Right forelimb (tissue), 1 donor: ENCODE results near the gene PRPF31.
"Not testable (repeated sequence)": the region's sequence is repeated elsewhere in the genome, so short reads cannot be mapped to it uniquely, and the experiment has no call there.

Experiments
- DNase-seq: peaks from one replicate; pipeline ENCODE4 v3.0.0-alpha.2; 2018

The PRPF31 gene

GRCh38 chr19:54115109-54116063 is at the start of gene PRPF31, which contains the start of gene TFPT:
Gene PRPF31, plus strand, starts transcription at chr19:54115754. Its CDS starts 2,525 bp downstream, at chr19:54118279.
Gene TFPT, minus strand, starts transcription at chr19:54115657. Its CDS starts 388 bp downstream, at chr19:54115269.
- DNase-seq, result peak; percentile 97

- DNase-seq, result no peak
These were observed 46.1 kb upstream of the PRPF31 start for GRCh38 chr19:54069470-54069869.

DNA sequence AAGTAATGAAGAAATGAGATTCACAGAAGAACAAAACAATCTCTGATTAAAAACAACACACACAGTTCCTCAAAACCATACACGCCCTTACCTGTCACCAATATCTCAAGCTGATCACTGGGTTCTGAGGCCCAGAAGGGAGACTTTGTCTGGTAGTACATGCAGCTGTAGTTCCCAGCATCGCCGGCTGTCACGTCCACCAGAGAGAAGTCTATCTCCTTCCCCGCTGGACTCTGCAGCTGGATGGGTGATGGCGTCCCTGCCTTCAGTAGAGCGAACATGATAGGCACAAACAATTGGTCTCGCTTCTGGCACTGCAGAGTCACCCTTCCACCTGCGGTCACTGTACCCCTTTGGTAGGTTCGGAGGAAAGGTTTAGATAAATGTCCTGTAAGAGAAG is 41.7 kb upstream of the PRPF31 start:
- DNase-seq, result no peak

- no peak for DNase-seq
These were observed 40.7 kb upstream of the PRPF31 start for GRCh38 chr19:54074851-54075250.

DNA sequence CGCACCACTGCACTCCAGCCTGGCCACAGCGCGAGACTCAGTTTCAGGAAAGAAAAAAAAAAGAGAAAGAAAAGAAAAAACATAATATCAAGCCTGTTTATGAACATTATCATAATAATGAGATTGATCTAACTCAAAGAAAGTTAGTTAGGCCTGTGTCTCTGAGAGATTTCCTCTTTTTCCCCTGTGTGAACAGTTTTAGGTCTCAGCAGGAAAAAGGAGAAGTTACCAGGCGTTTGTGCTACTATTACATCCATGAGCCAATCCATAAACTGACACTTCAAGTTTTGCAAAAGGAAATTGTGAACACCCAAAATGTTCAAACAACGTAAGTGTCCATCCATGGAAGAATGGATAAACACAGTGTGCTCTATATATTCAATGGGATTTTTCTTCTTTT is 38.2 kb upstream of the PRPF31 start:
- no peak for DNase-seq

- DNase-seq, result no peak
These were observed 34.5 kb upstream of the PRPF31 start, which contains the start of gene TARM1 for GRCh38 chr19:54081032-54081431. Gene TARM1, minus strand, starts transcription at chr19:54081365. Its CDS starts 25 bp downstream, at chr19:54081340.

GRCh38 chr19:54084410-54084809 is 31.1 kb upstream of the PRPF31 start:
- no peak for DNase-seq

DNA sequence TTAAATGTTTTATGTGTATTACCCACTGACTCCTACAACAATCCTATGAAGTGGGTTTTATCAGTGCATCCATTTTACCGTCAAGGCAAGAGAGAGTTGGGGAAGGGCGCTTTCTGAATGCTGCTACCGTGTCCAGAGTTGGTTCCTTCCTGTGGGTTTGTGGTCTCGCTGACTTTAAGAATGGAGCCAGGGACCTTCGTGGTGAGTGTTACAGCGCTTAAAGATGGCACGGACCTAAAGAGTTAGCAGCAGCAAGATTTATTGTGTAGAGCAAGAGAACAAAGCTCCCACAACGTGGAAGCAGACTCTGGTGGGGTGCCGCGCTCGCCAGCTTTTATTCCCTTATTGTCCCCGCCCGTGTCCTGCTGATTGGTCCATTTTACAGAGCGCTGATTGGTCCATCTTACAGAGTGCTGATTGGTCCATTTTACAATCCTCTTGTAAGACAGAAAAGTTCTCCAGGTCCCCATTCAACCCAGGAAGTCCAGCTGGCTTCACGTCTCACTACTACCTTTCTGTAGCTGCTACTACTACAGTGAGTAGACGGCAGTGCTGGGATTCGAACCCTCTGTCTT is 21.0 kb upstream of the PRPF31 start:
- DNase-seq, result no peak

- DNase-seq, result no peak
These were observed 20.3 kb upstream of the PRPF31 start for GRCh38 chr19:54095136-54095858.

- peak; percentile 60 for DNase-seq
These were observed 19.5 kb upstream of the PRPF31 start for GRCh38 chr19:54095859-54096616.

- no peak for DNase-seq
These were observed 18.9 kb upstream of the PRPF31 start for GRCh38 chr19:54096617-54097106.

- DNase-seq, result no peak
These were observed 16.2 kb upstream of the PRPF31 start for GRCh38 chr19:54099190-54099902.

- DNase-seq, result not testable (repeated sequence)
These were observed 15.7 kb upstream of the PRPF31 start for GRCh38 chr19:54099903-54100255.

GRCh38 chr19:54100561-54100960 is 15.0 kb upstream of the PRPF31 start, which contains the start of gene OSCAR:
Gene OSCAR, minus strand, starts transcription at chr19:54100803. Its CDS starts 11 bp downstream, at chr19:54100792.
- no peak for DNase-seq

- peak; percentile 96 for DNase-seq
These were observed 13.0 kb upstream of the PRPF31 start, which contains the start of gene NDUFA3 for GRCh38 chr19:54102421-54103169. Gene NDUFA3, plus strand, starts transcription at chr19:54102855. Its CDS starts 24 bp downstream, at chr19:54102879.

DNA sequence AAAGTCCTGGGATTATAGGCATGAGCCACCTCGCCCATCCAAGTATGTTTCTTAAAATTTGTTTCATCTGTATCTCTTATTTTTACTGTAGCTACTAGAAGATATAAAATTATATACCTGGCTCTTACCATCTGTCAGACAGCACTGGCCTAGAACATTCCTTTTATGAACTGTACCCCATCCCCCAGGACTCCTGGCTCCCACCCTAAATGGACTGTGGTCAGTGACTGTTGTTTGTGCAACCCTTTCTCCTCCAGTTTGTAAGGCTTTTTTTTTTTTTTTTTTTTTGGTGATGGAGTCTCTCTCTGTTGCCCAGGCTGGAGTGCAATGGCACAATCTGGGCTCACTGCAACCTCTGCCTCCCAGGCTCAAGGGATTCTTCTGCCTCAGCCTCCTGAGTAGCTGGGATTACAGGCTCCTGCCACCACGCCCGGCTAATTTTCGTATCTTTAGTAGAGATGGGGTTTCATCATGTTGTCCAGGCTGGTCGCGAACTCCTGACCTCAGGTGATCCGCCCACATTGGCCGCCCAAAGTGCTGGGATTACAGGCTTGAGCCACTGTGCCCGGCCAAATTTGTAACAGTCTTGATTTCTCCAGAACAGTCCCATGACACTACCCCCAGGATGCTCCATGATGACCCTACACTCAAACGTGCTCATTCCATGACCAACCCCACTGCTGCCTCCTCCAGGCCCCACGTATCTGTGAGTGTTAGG is 10.4 kb upstream of the PRPF31 start:
- DNase-seq, result no peak

- no peak for DNase-seq
These were observed 9.8 kb upstream of the PRPF31 start for GRCh38 chr19:54105796-54106195.

DNA sequence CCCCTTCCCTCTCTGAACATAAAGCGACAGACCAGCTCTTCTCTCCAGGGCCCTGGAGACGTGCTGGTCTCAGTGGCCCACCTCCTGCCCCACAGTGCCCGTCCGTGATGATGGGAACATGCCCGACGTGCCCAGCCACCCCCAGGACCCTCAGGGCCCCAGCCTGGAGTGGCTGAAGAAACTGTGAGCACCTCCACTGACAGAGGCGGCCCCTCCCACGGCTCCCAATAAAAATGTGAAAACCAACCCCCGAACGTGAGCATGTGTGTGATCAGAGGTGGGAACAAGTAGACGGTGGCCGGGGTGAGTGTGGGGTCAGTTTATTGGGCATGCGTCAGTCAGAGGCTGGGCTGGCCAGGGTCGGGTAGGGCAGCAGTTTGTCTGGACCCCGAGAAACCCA is 8.8 kb upstream of the PRPF31 start:
- DNase-seq, result peak; percentile 20

- DNase-seq, result peak; percentile 12
These were observed 7.6 kb upstream of the PRPF31 start for GRCh38 chr19:54107876-54108490.
